ENCODE data around the gene LY6G5C.
A peak's percentile ranks its signal among the peaks of the same experiment; 100 is the strongest.

Gene LY6G5C

GRCh38 chr6:31680226-31681134 lies at the start of gene LY6G5C:
TSS of gene LY6G5C (minus strand) at chr6:31681067. CDS start at chr6:31680373, 694 bp downstream.
- TF ChIP-seq CTCF (IDR thresholded peaks at IDR 0.05; ENCODE audit: extremely low read depth, missing control alignments): peak; percentile 90
- DNase-seq (ENCODE audit: low spot score): peak; percentile 82

- peak; percentile 80 for DNase-seq (ENCODE audit: low spot score)
- TF ChIP-seq CTCF (IDR thresholded peaks at IDR 0.05; ENCODE audit: extremely low read depth, missing control alignments): no peak
These were observed 49.2 kb upstream of the LY6G5C start for GRCh38 chr6:31729979-31730630.

- DNase-seq (ENCODE audit: low spot score): peak; percentile 83
- TF ChIP-seq CTCF (IDR thresholded peaks at IDR 0.05; ENCODE audit: extremely low read depth, missing control alignments): no peak
These were observed 48.7 kb upstream of the LY6G5C start for GRCh38 chr6:31729515-31729978.

GRCh38 chr6:31728767-31729514 lies 48.1 kb upstream of the LY6G5C start, which contains the start of gene DDAH2:
TSS of gene DDAH2 (minus strand) at chr6:31729299. CDS start at chr6:31729161, 138 bp downstream.
- TF ChIP-seq CTCF (IDR thresholded peaks at IDR 0.05; ENCODE audit: extremely low read depth, missing control alignments): peak; percentile 91
- no peak for DNase-seq (ENCODE audit: low spot score)

- no peak for TF ChIP-seq CTCF (IDR thresholded peaks at IDR 0.05; ENCODE audit: extremely low read depth, missing control alignments)
- DNase-seq (ENCODE audit: low spot score): no peak
These were observed 47.1 kb upstream of the LY6G5C start for GRCh38 chr6:31727717-31728671.

GRCh38 chr6:31727034-31727716 lies 46.3 kb upstream of the LY6G5C start:
- DNase-seq (ENCODE audit: low spot score): peak; percentile 90
- TF ChIP-seq CTCF (IDR thresholded peaks at IDR 0.05; ENCODE audit: extremely low read depth, missing control alignments): no peak
